ENCODE measurements around the gene CHCHD10. TPM values are rescaled to one million over a fixed set of nuclear protein-coding genes. Genes with fewer than 3 reads are reported as not detected.

CHCHD10 gene
- total RNA-seq, 1 donor: 3.9 TPM

GRCh38 chr22:23777776-23778576 lies 10.2 kb upstream of the CHCHD10 start:
- H3K4me3 ChIP-seq (ENCODE audit: low read depth, low read length): no peak overlapping the region
- no peak for TF ChIP-seq CTCF (IDR thresholded peaks at IDR 0.05; ENCODE audit: insufficient read depth, low read depth, low read length)
- DNase-seq (ENCODE audit: low read depth): no peak

- no peak for DNase-seq (ENCODE audit: low read depth)
- H3K4me3 ChIP-seq (ENCODE audit: low read depth, low read length): no peak overlapping the region
- no peak for TF ChIP-seq CTCF (IDR thresholded peaks at IDR 0.05; ENCODE audit: insufficient read depth, low read depth, low read length)
Observed at GRCh38 chr22:23775779-23776375, 8.1 kb upstream of the CHCHD10 start.

- H3K4me3 ChIP-seq (ENCODE audit: low read depth, low read length): no peak overlapping the region
- DNase-seq (ENCODE audit: low read depth): peak; percentile 86
- TF ChIP-seq CTCF (IDR thresholded peaks at IDR 0.05; ENCODE audit: insufficient read depth, low read depth, low read length): no peak
Observed at GRCh38 chr22:23774922-23775436, 7.2 kb upstream of the CHCHD10 start.

GRCh38 chr22:23774114-23774921 lies 6.5 kb upstream of the CHCHD10 start:
- TF ChIP-seq CTCF (IDR thresholded peaks at IDR 0.05; ENCODE audit: insufficient read depth, low read depth, low read length): no peak
- DNase-seq (ENCODE audit: low read depth): no peak
- H3K4me3 ChIP-seq (ENCODE audit: low read depth, low read length): peak overlapping the region; percentile 54

- TF ChIP-seq CTCF (IDR thresholded peaks at IDR 0.05; ENCODE audit: insufficient read depth, low read depth, low read length): no peak
- DNase-seq (ENCODE audit: low read depth): no peak
- peak overlapping the region; percentile 54 for H3K4me3 ChIP-seq (ENCODE audit: low read depth, low read length)
Observed at GRCh38 chr22:23773483-23774113, 5.8 kb upstream of the CHCHD10 start.

Measured in fibroblast of villous mesenchyme (primary cell).